Upper lobe of left lung (tissue), 4 donors: ENCODE results near the gene UBE4A.

ENCODE experiments used
- POLR2AphosphoS5 ChIP-seq, 2 donors: sonication (generic); formaldehyde crosslinking; IDR thresholded peaks; one replicate each; pipeline ENCODE4 v1.5.1; 2017; ENCODE audit warnings: antibody characterized with exemption in 2 of 2
- TF ChIP-seq, protein P1 (sequence below), 6 experiments: fragments of 450-650 bp in 4 of 6; fragments of 200-600 bp in 2 of 6; sonication (generic) in 2 of 6; IDR thresholded peaks; one replicate each; pipeline ENCODE4 v1.5.1; 2016 to 2019; ENCODE audit warnings: antibody characterized with exemption in 6 of 6

DNA sequence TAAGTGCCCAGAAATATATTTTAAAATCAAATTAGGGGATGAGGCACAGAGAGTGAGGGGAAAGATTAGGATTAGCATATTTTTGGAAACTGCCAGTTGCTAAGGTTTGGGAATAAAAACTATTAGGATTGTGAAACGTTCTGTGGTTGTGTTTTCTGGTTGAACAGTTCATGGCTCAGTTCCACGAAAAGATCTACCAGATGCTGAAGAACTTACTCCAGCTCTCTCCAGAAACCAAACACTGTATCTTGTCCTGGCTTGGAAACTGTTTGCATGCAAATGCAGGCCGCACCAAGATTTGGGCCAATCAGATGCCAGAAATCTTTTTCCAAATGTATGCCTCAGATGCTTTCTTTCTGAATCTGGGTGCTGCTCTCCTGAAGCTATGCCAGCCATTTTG is 15.3 kb downstream of the UBE4A start:
- TF ChIP-seq, protein P1, sequence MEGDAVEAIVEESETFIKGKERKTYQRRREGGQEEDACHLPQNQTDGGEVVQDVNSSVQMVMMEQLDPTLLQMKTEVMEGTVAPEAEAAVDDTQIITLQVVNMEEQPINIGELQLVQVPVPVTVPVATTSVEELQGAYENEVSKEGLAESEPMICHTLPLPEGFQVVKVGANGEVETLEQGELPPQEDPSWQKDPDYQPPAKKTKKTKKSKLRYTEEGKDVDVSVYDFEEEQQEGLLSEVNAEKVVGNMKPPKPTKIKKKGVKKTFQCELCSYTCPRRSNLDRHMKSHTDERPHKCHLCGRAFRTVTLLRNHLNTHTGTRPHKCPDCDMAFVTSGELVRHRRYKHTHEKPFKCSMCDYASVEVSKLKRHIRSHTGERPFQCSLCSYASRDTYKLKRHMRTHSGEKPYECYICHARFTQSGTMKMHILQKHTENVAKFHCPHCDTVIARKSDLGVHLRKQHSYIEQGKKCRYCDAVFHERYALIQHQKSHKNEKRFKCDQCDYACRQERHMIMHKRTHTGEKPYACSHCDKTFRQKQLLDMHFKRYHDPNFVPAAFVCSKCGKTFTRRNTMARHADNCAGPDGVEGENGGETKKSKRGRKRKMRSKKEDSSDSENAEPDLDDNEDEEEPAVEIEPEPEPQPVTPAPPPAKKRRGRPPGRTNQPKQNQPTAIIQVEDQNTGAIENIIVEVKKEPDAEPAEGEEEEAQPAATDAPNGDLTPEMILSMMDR (IDR thresholded peaks at IDR 0.05): no peak
- TF ChIP-seq POLR2AphosphoS5 (IDR thresholded peaks at IDR 0.05): no peak
